CD4-positive, alpha-beta T cell treated with Interleukin-4 for 4 hours (primary cell): ENCODE measurements around the gene FGL2.
"Not testable (repeated sequence)": the region's sequence is repeated elsewhere in the genome, so short reads cannot be mapped to it uniquely, and the experiment has no call there.

Experiments
- DNase-seq: peaks from one replicate; pipeline ENCODE4 v3.0.0-alpha.2; 2020

FGL2 gene, protein sequence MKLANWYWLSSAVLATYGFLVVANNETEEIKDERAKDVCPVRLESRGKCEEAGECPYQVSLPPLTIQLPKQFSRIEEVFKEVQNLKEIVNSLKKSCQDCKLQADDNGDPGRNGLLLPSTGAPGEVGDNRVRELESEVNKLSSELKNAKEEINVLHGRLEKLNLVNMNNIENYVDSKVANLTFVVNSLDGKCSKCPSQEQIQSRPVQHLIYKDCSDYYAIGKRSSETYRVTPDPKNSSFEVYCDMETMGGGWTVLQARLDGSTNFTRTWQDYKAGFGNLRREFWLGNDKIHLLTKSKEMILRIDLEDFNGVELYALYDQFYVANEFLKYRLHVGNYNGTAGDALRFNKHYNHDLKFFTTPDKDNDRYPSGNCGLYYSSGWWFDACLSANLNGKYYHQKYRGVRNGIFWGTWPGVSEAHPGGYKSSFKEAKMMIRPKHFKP

DNA sequence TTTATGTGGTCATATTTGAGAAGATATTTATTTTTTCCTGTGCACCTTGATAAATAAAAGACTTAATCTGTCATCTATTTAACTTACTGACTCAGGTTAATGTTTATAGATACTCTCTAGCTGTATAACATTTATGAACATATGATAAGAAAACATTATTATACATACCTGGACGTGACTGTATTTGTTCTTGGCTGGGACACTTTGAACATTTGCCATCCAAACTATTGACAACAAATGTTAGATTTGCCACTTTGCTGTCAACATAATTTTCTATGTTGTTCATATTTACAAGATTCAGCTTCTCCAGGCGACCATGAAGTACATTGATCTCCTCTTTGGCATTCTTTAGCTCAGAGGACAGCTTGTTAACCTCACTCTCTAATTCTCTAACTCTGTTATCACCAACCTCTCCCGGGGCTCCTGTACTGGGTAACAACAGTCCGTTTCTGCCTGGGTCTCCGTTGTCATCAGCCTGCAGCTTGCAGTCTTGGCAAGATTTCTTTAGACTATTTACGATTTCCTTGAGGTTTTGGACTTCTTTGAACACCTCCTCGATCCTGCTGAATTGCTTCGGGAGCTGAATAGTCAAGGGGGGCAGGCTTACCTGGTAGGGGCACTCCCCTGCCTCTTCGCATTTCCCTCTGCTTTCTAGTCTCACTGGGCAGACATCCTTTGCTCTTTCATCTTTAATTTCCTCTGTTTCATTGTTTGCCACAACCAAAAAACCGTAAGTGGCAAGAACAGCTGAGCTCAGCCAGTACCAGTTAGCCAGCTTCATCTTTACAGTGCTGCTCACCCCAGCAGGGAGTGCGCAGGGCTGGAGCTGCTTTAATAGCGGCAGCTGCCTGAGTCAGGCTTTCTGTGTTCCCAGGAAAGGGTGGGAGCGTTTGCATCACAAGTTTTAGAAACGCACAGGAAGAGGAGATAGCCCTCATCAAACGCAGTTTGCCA, at the start of gene FGL2:
Gene FGL2 (minus strand): TSS at position 807 of the 954 bp plus-strand sequence. CDS start 26 bp downstream, at position 781.
- peak; percentile 60 for DNase-seq

DNA sequence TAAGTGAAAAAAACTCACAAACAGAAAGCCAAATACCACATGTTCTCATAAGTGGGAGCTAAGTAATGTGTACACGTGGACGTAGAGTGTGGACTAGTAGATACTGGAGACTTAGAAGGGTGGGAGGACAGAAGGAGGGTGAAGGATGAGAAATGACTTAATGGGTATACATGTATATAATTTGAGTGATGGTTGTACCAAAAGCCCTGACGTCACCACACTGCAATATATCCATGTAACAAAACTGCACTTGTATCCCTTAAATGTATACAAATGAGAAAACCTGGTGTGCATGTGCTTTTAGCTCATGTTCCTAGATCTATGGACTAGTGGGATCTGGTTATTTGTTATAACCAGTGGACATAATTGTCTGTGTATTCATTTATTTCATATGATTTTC, 48.5 kb upstream of the FGL2 start:
- DNase-seq, result no peak

DNA sequence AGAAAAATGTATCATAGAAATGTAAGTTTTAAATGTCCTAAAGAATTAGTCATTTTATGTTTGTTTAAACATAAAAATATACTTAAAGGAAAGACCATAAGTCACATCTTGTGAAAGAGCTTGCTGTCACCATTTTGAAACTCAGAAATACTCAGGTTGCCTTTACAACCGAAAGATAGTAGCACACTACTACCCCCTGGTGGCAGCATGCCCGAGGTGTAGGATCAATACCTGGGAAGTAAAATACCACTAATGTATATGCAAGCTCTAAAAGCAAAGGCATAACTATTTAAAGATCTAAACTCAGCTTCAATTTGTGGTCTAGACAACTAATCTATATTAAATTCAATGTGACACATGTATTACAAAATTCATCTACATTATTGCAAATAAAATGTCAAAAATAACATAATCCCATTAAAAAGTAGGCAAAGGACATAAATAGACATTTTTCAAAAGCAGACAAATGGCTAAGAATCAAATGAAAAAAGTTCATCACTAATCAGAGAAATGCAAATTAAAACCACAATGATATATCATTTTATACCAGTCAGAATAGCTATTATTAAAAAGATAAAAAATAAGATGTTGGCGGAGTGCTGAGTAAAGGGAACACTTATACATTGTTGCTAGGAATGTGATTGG, 47.7 kb upstream of the FGL2 start:
- peak; percentile 84 for DNase-seq

DNA sequence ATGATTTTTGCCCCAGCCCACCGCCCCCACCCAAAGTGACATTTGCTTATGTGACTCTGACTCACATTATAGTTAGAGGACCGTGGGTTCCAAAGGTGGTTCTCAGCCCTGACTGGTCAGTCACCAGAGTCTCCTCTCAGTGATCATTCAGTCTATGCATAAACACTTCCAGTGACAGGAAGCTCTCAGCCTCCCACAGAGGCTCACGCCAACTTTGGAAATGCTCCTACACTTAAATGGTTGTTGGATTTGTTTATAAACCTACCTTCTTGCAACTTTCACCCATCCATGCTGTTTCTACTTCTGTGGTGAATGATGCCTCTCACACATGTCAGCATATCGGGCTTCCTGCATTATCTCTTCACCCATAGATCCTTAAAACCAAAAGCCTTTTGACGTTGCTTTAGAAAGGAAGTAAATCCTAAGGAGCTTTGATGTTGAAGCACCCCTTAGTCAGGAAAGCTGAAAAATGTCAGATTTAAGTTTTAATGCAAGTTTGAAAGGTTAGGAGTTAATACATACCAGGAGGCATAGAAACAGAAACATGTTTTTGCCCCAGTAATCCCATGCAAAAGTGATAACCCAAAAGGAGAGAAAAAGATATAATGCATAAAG, 46.5 kb upstream of the FGL2 start:
- no peak for DNase-seq

DNA sequence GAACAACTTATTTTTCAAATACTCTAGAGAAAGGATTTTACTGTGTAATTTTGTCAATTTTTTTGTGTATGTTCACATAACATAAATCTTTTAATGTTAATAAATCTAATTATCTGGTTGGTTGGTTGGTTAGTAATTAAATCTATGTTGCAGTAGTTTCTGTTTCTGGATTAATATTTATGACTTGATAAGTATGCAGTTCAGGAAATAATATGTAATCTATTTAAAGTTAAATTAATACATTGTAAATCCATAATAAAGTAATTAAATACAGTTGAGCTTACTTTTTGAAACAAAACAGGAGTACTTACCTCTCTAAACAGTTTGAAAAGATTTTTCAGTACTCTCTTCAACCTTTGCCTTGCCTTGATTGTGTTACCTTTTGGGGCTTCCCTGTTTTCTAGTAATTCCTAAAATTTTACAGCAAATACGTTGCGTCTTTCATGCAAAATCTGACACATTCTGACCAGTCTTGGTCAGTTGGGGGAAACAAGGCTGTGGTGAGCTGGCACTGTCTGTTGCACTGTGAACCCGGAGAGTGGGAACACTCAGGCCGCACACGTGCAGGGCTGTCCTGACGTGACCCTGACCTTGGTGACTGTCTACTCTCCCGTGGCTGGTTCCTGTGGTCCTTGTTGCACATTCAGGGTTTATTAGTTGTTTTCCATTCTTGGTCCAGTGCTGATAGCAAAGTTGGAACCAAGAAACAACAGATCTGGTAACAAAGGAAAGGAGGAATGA, 45.6 kb upstream of the FGL2 start:
- DNase-seq, result no peak

DNA sequence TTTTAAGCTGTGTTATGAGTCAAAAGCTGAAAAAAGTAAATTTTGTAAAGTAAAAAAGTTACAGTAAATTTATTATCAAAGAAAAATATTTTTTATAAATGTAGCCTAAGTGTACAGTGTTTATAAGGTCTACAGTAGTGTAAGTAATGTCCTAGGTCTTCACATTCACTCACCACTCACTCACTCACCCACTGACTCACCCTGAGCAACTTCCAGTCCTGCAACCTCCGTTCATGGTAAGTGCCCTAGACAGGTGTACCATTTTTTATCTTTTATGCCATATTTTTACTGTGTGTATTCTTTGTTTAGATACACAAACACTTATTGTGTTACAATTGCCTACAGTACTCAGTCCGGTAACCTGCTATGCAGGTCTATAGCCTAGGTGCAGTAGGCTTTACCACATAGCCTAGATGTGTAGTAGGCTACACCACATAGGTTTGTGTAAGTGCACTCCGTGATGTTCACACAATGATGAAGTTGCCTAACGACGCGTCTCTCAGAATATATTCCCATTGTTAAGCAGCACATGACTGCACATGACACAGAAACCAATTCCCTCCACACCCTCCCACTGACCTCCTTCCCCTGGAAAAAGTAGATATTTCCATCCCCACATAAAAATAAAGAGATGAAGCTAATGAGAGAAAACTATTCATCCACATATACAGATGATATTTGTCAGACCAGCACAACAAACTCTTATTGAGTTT, 44.8 kb upstream of the FGL2 start:
- no peak for DNase-seq

DNA sequence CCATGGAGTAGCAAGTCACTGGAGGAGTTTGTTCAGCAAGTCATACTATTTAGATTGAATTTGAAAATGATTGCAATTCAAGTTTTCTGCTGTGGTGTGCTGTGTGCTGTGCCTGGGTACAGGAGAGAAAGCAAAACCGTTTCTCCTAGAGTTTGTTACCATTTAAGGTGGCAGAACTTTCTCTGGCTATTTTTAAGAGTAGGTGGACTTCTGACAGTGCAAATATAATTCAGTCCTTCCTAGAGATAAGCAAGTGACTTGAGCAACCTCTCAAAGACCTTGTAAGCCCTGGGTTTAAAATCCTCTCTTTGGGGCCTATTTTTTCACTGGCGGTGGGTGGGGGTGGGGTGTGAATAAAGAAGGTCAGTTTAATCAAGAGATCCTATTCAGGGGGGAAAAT, 42.9 kb upstream of the FGL2 start:
- DNase-seq, result no peak

DNA sequence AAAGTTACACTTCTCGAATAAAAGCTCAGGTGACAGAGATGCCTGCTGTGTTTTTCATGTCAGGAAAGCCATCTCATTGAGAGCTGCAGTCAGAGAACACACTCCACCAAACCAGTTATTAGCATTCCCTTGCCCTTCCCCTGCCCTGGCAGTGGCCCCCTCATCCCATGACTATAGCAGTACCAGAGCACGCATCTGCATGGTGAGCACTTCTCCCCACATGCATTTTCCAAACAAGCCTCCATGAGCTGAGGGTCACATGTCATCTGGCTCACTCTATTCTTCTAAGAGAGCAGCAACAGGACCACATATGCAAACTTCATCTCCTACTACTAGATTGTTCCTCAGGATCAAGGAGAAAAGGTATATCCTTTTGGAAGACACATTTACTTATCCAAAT, 42.4 kb upstream of the FGL2 start:
- DNase-seq, result no peak

DNA sequence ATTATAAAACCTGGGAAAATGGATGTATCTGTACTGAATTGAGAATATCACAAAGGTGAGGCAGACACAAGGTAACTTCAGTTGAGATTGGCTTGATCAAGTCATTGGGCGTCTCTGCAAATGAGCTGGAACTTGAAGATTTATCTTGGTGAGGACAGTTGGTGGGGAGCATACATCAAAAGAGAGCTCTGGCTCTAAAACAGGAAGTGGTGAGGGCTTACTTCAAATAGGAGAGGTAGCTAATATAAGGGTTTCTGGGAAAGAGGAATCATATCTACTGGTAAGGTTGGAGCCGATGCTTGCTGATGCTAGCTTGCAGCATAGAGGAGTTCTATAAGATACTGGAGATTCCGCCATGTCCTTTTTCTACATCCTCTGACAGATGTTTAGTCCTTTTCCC, 39.9 kb upstream of the FGL2 start:
- DNase-seq, result no peak

DNA sequence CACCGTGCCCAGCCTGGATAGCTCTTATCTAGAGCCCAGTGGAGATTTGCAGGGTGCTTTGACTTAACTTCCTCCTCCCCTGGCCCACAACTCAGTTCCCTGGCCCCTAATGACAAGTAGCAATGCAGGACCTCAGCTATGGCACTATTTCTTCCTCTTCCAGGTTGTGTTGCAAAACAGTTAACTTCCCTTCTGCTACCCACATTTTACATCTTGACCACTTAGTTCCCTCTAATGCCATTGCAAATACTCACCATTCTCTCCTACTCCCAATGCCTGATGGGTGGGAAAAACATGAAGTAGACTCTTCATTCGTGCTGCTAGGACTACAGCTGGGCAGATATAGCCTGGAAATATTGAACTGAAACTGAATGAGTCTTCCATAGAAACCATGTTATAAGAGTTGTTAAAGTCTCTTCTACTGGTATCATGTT, 39.1 kb upstream of the FGL2 start:
- DNase-seq, result peak; percentile 22

DNA sequence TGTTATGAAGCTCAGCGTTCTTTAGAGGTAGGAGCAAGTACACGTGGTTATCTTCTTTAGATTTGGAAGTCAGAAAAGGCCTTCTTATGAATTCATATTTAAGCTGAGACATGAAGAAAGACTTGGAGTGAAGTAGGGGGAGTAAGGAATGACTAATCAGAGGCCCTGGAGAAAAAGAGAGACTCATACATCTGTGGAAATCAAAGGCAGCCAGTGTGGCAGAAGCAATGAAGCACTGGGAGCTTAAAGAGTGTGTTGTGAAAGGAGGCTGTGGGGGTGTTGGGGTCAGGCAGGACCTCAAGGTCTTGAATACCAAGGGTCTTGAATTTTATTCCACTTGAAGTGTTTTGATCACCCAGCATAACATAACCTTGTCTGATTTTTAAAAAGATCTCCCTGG, 35.7 kb upstream of the FGL2 start:
- no peak for DNase-seq

DNA sequence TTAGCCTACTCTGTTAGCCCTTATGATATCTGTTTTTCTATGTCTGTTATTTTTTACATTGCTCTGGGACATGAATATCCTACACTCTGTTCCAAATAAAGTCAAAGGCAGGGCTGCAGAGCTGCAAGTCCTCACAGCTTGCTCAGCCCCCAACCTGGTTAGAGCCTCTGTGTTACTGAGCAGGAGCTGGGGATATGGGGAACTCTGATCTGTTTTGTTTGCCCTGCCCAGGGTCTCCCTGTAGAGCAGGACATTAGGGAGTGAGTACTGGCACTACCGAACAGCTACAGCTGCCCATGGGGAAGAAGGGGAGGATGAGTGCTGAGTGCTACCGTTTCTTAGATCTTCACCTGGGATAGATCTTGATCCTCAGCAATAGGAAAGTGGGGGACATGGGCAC, 32.8 kb upstream of the FGL2 start:
- no peak for DNase-seq

DNA sequence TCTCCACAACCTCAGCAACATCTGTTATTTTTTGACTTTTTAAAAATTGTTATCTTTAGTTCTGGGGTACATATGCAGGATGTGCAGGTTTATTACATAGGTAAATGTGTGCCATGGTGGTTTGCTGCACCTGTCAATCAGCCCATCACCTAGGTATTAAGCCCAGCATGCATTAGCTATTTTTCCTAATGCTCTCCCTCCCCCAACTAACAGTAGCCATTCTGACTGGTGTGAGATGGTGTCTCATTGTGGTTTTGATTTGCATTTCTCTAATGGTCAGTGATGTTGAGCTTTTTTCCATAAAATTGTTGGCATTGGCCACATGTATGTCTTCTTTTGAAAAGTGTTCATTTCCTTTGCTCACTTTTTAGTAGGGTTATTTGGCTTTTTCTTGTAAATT, 29.2 kb upstream of the FGL2 start:
- not testable (repeated sequence) for DNase-seq

DNA sequence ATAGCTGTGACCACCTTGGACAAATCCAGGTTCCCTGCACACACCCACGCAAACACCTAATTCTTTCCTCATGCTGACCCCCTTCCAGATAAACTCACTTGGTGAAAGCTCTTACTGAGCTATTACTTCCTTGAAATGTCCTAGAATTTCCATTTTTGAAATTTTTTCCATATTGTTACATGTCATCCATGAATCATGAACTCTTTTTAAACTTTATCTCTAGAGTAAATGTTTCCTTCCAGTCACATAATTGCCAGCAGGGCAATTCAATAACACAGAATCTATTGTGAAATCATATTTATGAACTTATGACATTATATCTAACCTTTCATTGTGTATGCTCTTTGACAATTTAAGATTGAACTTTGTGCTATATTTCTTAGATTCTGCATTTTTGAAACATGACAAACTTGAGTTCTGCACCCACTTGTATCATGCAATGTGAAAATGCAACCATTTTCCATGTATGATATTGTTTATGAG, 26.8 kb upstream of the FGL2 start:
- DNase-seq, result no peak

DNA sequence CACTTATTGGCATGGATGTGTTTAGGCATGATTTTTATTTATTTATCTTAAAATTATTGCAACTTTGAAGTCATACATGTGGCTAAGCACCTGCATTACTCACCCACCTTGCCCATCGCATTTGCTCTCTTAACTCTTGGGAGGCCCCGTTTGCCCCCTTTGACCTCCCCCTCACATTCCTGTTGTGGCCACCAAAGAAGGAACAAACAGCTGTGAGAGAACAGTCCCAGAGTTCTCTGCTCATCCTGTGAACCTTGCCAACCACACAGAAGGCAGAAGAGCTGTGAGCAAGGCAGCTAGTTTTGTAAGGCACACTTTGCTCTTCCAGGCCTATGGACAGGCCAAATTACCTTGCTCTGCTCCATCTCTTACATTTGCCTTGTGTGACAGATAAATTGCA, 23.6 kb upstream of the FGL2 start:
- DNase-seq, result no peak

DNA sequence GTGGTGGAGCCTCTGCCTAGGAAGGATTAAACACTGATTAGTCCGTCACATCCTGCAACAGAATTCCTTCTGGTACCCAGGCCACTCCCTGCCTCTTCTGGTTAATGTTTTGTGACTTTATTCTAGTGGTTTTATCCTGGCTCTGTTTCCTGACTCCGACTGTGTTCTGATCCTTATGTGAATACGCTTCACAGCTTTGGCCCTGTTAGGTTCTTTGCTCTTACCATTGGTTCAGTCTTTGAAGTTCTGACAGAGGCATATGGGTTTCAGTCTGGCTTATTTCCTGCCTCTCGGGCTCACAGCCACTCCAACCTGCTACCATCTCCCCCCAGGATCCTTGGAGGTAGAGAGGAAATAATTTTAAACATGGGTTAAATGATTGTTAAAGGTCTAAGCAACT, 23.2 kb upstream of the FGL2 start:
- DNase-seq, result no peak

DNA sequence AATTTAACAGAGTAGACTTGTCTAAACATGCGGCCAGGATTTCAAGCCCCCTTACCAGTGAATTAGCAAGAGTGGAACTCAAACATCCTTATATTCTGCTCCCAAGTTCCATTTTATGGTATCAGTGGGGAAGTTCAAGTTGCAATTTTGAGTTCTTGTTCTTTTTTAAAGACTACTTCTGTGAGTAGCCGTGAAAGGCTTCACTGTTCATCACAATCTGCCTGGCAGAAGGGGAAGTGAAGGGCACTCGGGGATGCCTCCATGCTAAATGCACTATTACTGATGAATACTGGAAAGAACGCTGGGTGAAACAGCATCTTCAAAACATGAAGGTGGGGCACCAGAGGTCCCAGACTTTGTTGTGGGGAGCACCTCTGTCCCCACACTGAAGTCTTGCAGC, 22.4 kb upstream of the FGL2 start:
- no peak for DNase-seq

DNA sequence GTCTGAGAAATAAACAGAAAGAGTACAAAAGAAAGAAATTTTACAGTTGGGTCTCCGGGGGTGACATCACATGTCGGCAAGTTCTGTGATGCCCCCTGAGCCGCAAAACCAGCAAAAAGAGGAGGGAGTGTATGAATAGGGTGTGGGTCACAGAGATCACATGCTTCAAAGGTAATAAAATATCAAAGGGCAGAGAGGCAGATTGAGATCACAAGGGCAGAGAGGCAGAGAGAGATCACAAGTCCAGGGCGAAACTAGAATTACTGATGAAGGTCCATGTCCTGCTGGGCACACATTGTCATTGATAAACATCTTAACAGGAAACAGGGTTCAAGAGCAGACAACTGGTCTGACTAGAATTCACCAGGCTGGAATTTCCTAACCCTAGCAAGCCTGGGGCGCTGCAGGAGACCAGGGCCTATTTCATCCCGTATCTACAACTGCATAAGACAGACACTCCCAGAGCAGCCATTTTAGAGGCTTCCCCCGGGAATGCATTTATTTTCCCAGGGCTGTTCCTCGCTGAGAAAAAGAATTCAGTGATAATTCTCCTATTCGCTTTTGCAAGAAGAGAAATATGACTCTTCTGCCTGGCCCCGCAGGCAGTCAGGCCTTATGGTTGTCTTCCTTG, 20.2 kb upstream of the FGL2 start:
- DNase-seq, result not testable (repeated sequence)

DNA sequence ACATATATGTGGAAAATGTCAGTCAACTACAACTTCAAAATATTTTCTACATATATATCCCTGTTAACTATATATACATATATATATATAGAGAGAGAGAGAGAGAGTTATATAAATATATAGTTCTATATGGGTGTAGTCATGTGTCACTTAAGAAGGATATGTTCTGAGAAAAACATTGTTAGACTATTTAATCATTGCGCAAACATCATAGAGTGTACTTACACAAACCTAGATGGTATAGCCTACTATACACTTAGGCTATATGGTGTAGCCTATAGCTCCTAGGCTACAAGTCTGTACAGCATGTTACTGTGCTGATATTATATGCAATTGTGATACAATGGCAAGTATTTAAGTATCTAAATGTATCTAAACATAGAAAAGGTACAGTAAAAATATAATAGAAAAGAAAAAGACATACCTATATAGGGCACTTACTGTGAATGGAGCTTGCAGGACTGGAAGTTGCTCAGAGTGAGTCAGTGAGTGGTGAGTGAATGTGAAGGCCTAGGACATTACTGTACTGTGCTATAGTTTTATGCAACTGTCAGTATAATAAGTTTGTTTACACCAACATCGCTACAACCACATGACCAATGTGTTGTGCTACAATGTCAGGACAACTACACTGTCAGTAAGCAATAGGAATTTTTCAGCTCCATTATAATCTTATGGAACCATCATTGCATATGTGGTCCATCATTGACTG, 18.0 kb upstream of the FGL2 start:
- DNase-seq, result no peak
